Ovary (tissue), 9 donors: ENCODE measurements around the gene TMEM115. TPM values are rescaled to one million over a fixed set of nuclear protein-coding genes. Genes with fewer than 3 reads are reported as not detected.
A peak's percentile ranks its signal among the peaks of the same experiment; 100 is the strongest.

ENCODE experiments used
- DNase-seq, 5 donors: peaks; one replicate each; pipeline ENCODE4 v3.0.0-alpha.2; 2019 to 2020
- H3K27ac ChIP-seq, 2 donors: fragments of 200-600 bp; one replicate each; pipeline versions ENCODE4 v1.5.1 to v1.8.0; 2019 to 2022
- H3K27me3 ChIP-seq: fragments of 200-600 bp; one replicate; pipeline ENCODE4 v1.8.0; 2022
- H3K36me3 ChIP-seq: fragments of 200-600 bp; sonication (generic); one replicate; pipeline ENCODE4 v1.5.1; 2019
- H3K4me1 ChIP-seq: one replicate; pipeline ENCODE4 v1.8.1; 2013; ENCODE audit warnings: mild to moderate bottlenecking, moderate library complexity; ENCODE audit not compliant: insufficient read depth
- H3K4me3 ChIP-seq: fragments of 200-600 bp; sonication (generic); one replicate; pipeline ENCODE4 v1.5.1; 2017
- H3K9me3 ChIP-seq, 2 donors: fragments of 200-600 bp in 1 of 2; sonication (generic) in 1 of 2; one replicate each; pipeline versions ENCODE4 v1.5.1 to v1.8.1; 2013 to 2019; ENCODE audit warnings: mild to moderate bottlenecking in 1 of 2, moderate library complexity in 1 of 2
- CTCF ChIP-seq, 3 donors: fragments of 450-650 bp in 2 of 3; fragments of 200-600 bp in 1 of 3; IDR thresholded peaks; one replicate each; pipeline versions ENCODE4 v1.5.1 to v1.8.0; 2016 to 2022; ENCODE audit warnings: antibody characterized with exemption in 3 of 3, mild to moderate bottlenecking in 1 of 3
- EP300 ChIP-seq: sonication (generic); formaldehyde crosslinking; IDR thresholded peaks from one replicate; pipeline ENCODE4 v1.6.1; 2017; ENCODE audit warnings: antibody characterized with exemption
- POLR2A ChIP-seq: fragments of 450-650 bp; IDR thresholded peaks from one replicate; pipeline ENCODE4 v1.6.1; 2017; ENCODE audit warnings: antibody characterized with exemption, mild to moderate bottlenecking, moderate library complexity
- WGBS, 3 donors: extraction: QIAGEN DNeasy Blood & Tissue Kit in 1 of 3; methylation state at CpG; one replicate each; pipeline versions ENCODE4 v1.1.5 to v1.1.7; 2013 to 2017; 5-methylcytosine and 5-hydroxymethylcytosine counted together
- intact Hi-C, 4 donors: fragments of 100-400 bp; cut with DNase I; formaldehyde crosslinking; loops; one replicate each; pipeline versions ENCODE4 v1.11.0 to v1.15.1; 2022 to 2023
- polyA plus RNA-seq, 2 donors: library from polyadenylated mRNA; stranded (reverse); fragments of 200-250 nt in 1 of 2; fragments of 350-450 nt in 1 of 2; fragmentation: Illumina TruSeq in 1 of 2; extraction: RNeasy Lipid Tissue Mini Kit (QIAGEN cat#74804) in 1 of 2; gene quantifications; one replicate each; pipeline ENCODE4 v1.2.3, GENCODE V29; 2013 to 2014
- total RNA-seq, 7 donors: library from RNA; depleted of rRNA in 2 of 7; stranded (reverse); fragments of >200 nt in 2 of 7; fragmentation: NEBNext Ultra II Directional in 3 of 7; extraction: Animal tissue kit (Norgen Biotek cat#: 25700) in 3 of 7; gene quantifications; one replicate each; pipeline versions ENCODE4 v1.1.0 to v1.2.4, GENCODE V29; 2016 to 2023
- donor health status: DM: no; HTN: no; CAD: no; lungs with moderate emphysema.
- donor health status: DM: no; HTN: no; CAD: no.
- donor health status: Bipolar disorder and iron deficiency.
- donor health status: DM: yes; HTN: yes; CAD: no.
- donor health status: DM: no; HTN: no; CAD: no.
- donor health status: DM: yes; HTN: yes; CAD: no.

TMEM115 gene
- total and polyA plus RNA-seq, 9 donors: 8.5 to 58.4 (median 36.9) TPM

DNA sequence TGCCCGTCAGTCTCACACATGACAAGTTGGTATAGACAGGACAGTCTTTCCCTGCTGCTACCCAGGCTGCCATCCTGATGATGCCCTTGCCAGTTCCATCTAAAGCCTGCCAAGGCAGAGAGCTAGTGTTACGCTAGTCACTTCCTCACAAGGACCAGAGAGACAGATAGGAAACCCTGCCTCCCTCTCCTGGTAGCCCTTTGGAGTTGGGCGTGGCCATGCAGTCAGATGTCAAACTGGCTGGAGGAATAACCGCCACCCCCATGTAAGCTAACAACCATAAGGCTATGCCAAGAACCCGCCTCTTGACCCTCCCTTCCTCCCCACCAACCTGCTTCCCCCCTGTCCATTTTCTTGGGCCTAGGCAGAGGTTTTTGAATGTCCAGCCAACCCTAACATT lies 2.8 kb downstream of the TMEM115 start:
- H3K4me3 ChIP-seq: peak overlapping the region; percentile 98
- no peak for DNase-seq
- no peaks in the 10 kb centered on the region for H3K27me3 ChIP-seq
- H3K36me3 ChIP-seq: no peaks in the 10 kb centered on the region
- no peak overlapping the region for H3K27ac ChIP-seq
- peaks cover 21% of the 10 kb centered on the region for H3K4me1 ChIP-seq
- intact Hi-C loops: loop anchor here in 1 of 4 donors (10.0 kb wide), 1 partner anchor 248 kb away; no protein-coding TSS in a partner anchor
- WGBS, 3 donors: 43 to 57% (median 49%) methylated on average over 5 of the region's 5 CpGs
- TF ChIP-seq EP300 (no peak), CTCF (IDR thresholded peaks at IDR 0.05) (no peak), POLR2A (no peak)
- H3K9me3 ChIP-seq: no peaks in the 10 kb centered on the region

GRCh38 chr3:50355829-50356552 lies 3.3 kb downstream of the TMEM115 start:
- H3K9me3 ChIP-seq: no peaks in the 10 kb centered on the region
- H3K4me1 ChIP-seq: peaks cover 25% of the 10 kb centered on the region
- 39 to 50% (median 47%) methylated on average over 5 of the region's 5 CpGs for WGBS, 3 donors
- TF ChIP-seq CTCF (IDR thresholded peaks at IDR 0.05): no peak
- no peak for TF ChIP-seq POLR2A
- no peak for TF ChIP-seq EP300
- no peak overlapping the region for H3K27ac ChIP-seq
- H3K27me3 ChIP-seq: no peaks in the 10 kb centered on the region
- no peak for DNase-seq
- H3K4me3 ChIP-seq: peak overlapping the region; percentile 98
- H3K36me3 ChIP-seq: no peaks in the 10 kb centered on the region
- intact Hi-C loops: loop anchor here in 1 of 4 donors (10.0 kb wide), 1 partner anchor 249 kb away; no protein-coding TSS in a partner anchor

DNA sequence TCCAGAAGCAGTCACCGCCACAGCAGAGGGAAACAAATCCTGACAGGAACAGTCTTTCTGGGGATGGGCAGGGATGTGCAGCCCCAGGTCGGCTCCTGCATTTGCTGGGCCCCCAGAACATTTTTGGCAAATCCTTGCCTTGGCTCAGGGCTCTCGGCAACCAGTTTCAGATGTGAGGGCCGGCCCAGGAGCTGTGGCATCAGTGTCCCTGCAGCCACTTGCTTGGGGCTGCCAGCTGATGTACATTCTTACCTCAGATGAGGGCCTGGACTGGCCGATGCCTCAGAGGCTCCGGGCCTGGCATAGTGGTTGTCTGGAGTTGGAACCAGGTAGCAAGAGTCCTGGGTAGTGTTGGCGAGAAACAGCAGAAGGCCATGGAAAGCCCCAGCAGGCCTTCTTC lies 4.5 kb downstream of the TMEM115 start:
- H3K4me1 ChIP-seq: peaks cover 26% of the 10 kb centered on the region
- TF ChIP-seq POLR2A (no peak), CTCF (IDR thresholded peaks at IDR 0.05) (no peak), EP300 (no peak)
- 77 to 83% (median 77%) methylated on average over 5 to 7 of the region's 7 CpGs for WGBS, 3 donors
- no peaks in the 10 kb centered on the region for H3K36me3 ChIP-seq
- no peaks in the 10 kb centered on the region for H3K9me3 ChIP-seq
- H3K4me3 ChIP-seq: no peak overlapping the region
- H3K27me3 ChIP-seq: no peaks in the 10 kb centered on the region
- intact Hi-C loops: loop anchor here in 2 of 4 donors (5.0 to 10.0 kb wide), 2 partner anchors 250 to 252 kb away; no protein-coding TSS in a partner anchor
- no peak for DNase-seq
- H3K27ac ChIP-seq: no peak overlapping the region

DNA sequence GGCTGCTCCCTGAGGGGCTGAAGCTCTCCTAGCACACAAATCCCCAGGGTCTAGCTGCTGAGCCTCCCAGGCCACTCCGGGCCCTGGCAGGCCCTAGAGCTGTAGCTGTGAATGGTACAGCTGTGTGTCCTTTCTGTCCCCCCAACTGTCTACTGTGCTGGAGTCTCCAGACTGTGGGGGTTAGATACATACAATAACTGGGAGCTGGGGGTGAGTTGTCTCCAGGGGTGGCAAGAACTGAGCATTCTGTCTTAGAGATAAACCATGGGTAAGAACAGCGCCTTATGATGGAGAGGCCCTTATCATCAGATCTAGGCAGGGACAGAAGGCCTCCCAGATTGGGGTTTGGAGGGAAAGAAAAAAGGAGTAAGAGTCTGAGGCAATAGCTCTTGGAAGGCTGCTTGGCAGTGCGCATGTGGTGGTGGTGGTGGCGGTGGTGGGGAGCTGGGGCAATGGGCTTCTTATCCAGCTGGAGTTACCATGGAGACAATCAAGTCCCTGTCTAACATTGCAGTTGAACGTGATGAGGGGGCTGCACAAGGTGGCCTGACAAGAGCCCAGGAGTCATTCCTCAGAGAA lies 5.0 kb downstream of the TMEM115 start:
- Histone ChIP-seq H3K4me1 (peaks cover 29% of the 10 kb centered on the region), H3K9me3 (no peaks in the 10 kb centered on the region), H3K4me3 (no peak overlapping the region), H3K36me3 (no peaks in the 10 kb centered on the region), H3K27me3 (no peaks in the 10 kb centered on the region), H3K27ac (no peak overlapping the region)
- TF ChIP-seq POLR2A (no peak), CTCF (IDR thresholded peaks at IDR 0.05) (no peak), EP300 (no peak)
- WGBS, 3 donors: 66 to 73% (median 67%) methylated on average over 5 of the region's 5 CpGs
- DNase-seq: no peak
- intact Hi-C loops: loop anchor here in 2 of 4 donors (5.0 to 10.0 kb wide), 2 partner anchors 251 to 253 kb away; no protein-coding TSS in a partner anchor
